Ureter (tissue), 1 donor: ENCODE measurements around the gene DDA1. TPM values are rescaled to one million over a fixed set of nuclear protein-coding genes. Genes with fewer than 3 reads are reported as not detected.
A peak's percentile ranks its signal among the peaks of the same experiment; 100 is the strongest.
"Not testable (repeated sequence)": the region's sequence is repeated elsewhere in the genome, so short reads cannot be mapped to it uniquely, and the experiment has no call there.

Source experiments
- DNase-seq: peaks from one replicate; pipeline ENCODE4 v3.0.0-alpha.2; 2020; ENCODE audit warnings: low spot score
- total RNA-seq: library from RNA; stranded (reverse); gene quantifications from one replicate; pipeline ENCODE4 v1.2.4, GENCODE V29; 2023
- donor health status: DM: yes; HTN: yes; CAD: no.

The DDA1 gene
- 32.0 TPM for total RNA-seq

GRCh38 chr19:17309198-17309964 is at the start of gene DDA1:
DDA1 (plus strand) TSS chr19:17309563; CDS start chr19:17309655, 92 bp downstream.
- peak; percentile 99 for DNase-seq

GRCh38 chr19:17259934-17260333 is 49.4 kb upstream of the DDA1 start:
- DNase-seq: no peak

GRCh38 chr19:17260842-17261325 is 48.5 kb upstream of the DDA1 start:
- peak; percentile 84 for DNase-seq

- no peak for DNase-seq
These were observed 46.8 kb upstream of the DDA1 start for GRCh38 chr19:17262557-17262956.

GRCh38 chr19:17263712-17264640 is 45.4 kb upstream of the DDA1 start:
- no peak for DNase-seq

- no peak for DNase-seq
These were observed 44.8 kb upstream of the DDA1 start, which contains the start of gene USHBP1 for GRCh38 chr19:17264641-17264979. USHBP1 (minus strand) TSS chr19:17264745; CDS start chr19:17264299, 446 bp downstream.

- no peak for DNase-seq
These were observed 43.3 kb upstream of the DDA1 start for GRCh38 chr19:17266026-17266425.

GRCh38 chr19:17266589-17266974 is 42.8 kb upstream of the DDA1 start:
- no peak for DNase-seq

GRCh38 chr19:17266975-17267788 is 42.2 kb upstream of the DDA1 start, which contains the start of gene BABAM1:
BABAM1 (plus strand) TSS chr19:17267443; CDS start chr19:17268807, 1,364 bp downstream.
- peak; percentile 97 for DNase-seq

GRCh38 chr19:17268754-17269153 is 40.6 kb upstream of the DDA1 start:
- DNase-seq: no peak

- not testable (repeated sequence) for DNase-seq
These were observed 34.5 kb upstream of the DDA1 start for GRCh38 chr19:17274892-17275291.

- DNase-seq: no peak
These were observed 33.8 kb upstream of the DDA1 start for GRCh38 chr19:17275441-17276175.

GRCh38 chr19:17279436-17279835 is 29.9 kb upstream of the DDA1 start:
- no peak for DNase-seq

GRCh38 chr19:17281391-17282304 is 27.7 kb upstream of the DDA1 start, which contains the start of gene ANKLE1:
ANKLE1 (plus strand) TSS chr19:17281901; CDS start chr19:17281921, 20 bp downstream.
- no peak for DNase-seq

GRCh38 chr19:17282488-17283125 is 26.8 kb upstream of the DDA1 start:
- DNase-seq: peak; percentile 85

GRCh38 chr19:17283504-17283996 is 25.8 kb upstream of the DDA1 start:
- no peak for DNase-seq

- DNase-seq: no peak
These were observed 23.8 kb upstream of the DDA1 start for GRCh38 chr19:17285415-17286135.

- DNase-seq: no peak
These were observed 23.1 kb upstream of the DDA1 start for GRCh38 chr19:17286263-17286662.
